A549 (cell line): ENCODE measurements around the gene CLK2.

Source experiments
- BHLHE40 ChIP-seq: IDR thresholded peaks from 2 replicates; pipeline ENCODE4 v1.6.1; 2012; ENCODE audit warnings: low read depth, low read length, inconsistent platforms
- CBX8 ChIP-seq: fragments of 200-600 bp; sonication (generic); IDR thresholded peaks from 2 replicates; pipeline ENCODE4 v1.6.1; 2016
- CEBPB ChIP-seq, 2 experiments: fragments of >200 bp in 1 of 2; sonication (Bioruptor Twin) in 1 of 2; formaldehyde crosslinking in 1 of 2; IDR thresholded peaks; 2 replicates each; pipeline ENCODE4 v1.6.1; 2012 to 2016
- CHD2 ChIP-seq: fragments of 150-350 bp; IDR thresholded peaks from 2 replicates; pipeline ENCODE4 v1.6.1; 2014; ENCODE audit warnings: low read length; ENCODE audit not compliant: partially characterized antibody
- JUN ChIP-seq, 2 experiments: fragments of >200 bp; sonication (Bioruptor Twin); formaldehyde crosslinking; IDR thresholded peaks; 2 replicates in 1 of 2; 3 replicates in 1 of 2; pipeline ENCODE4 v1.6.1; 2016 to 2017
- KDM1A ChIP-seq: fragments of 200-600 bp; sonication (generic); IDR thresholded peaks from 2 replicates; pipeline ENCODE4 v1.6.1; 2016; ENCODE audit warnings: low read depth, mild to moderate bottlenecking
- POLR2A ChIP-seq: IDR thresholded peaks from 2 replicates; pipeline ENCODE4 v1.6.1; 2012; ENCODE audit warnings: mild to moderate bottlenecking, low read length
- TF ChIP-seq, protein P1 (sequence below): fragments of >200 bp; sonication (Bioruptor Twin); formaldehyde crosslinking; IDR thresholded peaks from 3 replicates; pipeline ENCODE4 v1.5.1; 2016
- TF ChIP-seq, protein P2 (sequence below): IDR thresholded peaks from 2 replicates; pipeline ENCODE4 v1.6.1; 2012
- TF ChIP-seq, protein P3 (sequence below): IDR thresholded peaks from 2 replicates; pipeline ENCODE4 v1.6.1; 2012

DNA sequence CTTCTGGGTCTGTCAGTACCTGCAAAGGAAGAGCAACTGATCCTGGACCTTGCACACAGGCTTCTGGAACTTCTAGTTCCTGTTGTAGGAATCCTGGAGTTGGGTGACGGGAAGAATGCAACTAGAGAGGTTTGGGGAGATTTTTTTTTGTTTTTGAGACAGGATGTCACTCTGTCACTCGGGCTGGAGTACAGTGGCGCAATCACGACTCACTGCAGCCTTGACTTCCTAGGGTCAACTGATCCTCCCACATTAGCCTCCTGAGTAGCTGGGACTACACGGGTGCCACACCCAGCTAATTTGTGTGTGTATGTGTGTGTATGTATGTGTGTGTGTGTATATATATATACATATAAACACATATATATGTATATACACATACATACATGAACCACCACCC is 36.9 kb downstream of the CLK2 start:
- TF ChIP-seq, protein P1, sequence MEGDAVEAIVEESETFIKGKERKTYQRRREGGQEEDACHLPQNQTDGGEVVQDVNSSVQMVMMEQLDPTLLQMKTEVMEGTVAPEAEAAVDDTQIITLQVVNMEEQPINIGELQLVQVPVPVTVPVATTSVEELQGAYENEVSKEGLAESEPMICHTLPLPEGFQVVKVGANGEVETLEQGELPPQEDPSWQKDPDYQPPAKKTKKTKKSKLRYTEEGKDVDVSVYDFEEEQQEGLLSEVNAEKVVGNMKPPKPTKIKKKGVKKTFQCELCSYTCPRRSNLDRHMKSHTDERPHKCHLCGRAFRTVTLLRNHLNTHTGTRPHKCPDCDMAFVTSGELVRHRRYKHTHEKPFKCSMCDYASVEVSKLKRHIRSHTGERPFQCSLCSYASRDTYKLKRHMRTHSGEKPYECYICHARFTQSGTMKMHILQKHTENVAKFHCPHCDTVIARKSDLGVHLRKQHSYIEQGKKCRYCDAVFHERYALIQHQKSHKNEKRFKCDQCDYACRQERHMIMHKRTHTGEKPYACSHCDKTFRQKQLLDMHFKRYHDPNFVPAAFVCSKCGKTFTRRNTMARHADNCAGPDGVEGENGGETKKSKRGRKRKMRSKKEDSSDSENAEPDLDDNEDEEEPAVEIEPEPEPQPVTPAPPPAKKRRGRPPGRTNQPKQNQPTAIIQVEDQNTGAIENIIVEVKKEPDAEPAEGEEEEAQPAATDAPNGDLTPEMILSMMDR = no peak
- TF ChIP-seq BHLHE40 = no peak
- TF ChIP-seq CHD2 = no peak
- TF ChIP-seq CBX8 = no peak
- TF ChIP-seq, protein P2, sequence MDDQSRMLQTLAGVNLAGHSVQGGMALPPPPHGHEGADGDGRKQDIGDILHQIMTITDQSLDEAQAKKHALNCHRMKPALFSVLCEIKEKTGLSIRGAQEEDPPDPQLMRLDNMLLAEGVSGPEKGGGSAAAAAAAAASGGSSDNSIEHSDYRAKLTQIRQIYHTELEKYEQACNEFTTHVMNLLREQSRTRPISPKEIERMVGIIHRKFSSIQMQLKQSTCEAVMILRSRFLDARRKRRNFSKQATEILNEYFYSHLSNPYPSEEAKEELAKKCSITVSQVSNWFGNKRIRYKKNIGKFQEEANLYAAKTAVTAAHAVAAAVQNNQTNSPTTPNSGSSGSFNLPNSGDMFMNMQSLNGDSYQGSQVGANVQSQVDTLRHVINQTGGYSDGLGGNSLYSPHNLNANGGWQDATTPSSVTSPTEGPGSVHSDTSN = no peak
- no peak for TF ChIP-seq JUN (IDR thresholded peaks at IDR 0.05)
- no peak for TF ChIP-seq POLR2A
- TF ChIP-seq KDM1A = no peak
- TF ChIP-seq, protein P3, sequence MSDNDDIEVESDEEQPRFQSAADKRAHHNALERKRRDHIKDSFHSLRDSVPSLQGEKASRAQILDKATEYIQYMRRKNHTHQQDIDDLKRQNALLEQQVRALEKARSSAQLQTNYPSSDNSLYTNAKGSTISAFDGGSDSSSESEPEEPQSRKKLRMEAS = no peak
- TF ChIP-seq CEBPB (IDR thresholded peaks at IDR 0.05) = 0 out of 4 replicates have a peak, but pooled peaks of 1 of the 2 experiments have one; percentile 16
